Measurements from ENCODE around the gene POLR1A.

Gene POLR1A

DNA sequence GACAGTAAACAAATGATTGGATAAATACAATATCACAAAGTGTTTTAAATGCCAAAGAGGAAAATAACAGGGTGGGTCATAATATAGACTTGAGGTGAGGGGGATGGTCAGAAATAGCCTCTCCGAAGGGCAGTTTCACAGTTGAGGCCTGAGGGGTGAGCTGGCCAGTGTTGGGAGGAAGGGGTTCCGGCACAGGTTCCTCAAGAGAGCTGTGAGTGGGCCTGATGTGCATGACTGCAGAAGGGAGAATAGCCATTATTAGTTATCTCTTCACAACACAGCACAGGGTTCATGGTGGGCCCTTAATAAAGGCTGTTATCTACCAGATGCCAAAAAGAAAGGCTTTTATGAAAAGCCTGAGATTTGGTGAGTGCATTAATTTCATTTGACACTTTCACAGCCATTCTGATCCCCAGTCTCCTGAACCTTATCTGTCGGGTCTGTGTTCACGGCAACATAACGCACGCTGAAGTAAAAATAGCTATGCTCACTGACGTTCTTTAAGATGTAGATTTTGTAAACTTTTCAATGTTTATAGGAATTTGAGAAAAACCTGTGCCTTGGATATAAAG, 39.6 kb downstream of the POLR1A start:
- in situ Hi-C loops (cut with MboI; ENCODE audit: low sequenced_read_pairs) = no loop called here

DNA sequence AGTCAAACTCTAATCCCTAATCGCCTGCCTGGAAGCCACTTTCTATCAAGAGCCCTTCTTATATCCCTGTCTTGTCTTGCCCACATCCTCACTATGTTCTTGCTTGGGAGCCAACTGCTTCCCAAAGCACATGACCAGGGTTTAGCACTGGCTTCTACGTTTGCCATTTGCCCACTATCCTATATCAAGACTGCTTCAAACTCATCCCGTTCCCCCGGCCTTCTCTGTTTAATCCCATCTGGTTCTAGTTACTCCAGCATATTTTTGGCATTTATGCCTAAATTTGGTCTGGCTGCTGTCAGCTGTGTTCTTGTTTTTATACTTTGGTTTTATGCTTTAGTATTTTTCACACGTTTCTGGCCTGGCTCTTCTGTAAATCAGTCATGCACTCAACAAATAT, 40.2 kb downstream of the POLR1A start:
- in situ Hi-C loops (cut with MboI; ENCODE audit: low sequenced_read_pairs) = no loop called here

DNA sequence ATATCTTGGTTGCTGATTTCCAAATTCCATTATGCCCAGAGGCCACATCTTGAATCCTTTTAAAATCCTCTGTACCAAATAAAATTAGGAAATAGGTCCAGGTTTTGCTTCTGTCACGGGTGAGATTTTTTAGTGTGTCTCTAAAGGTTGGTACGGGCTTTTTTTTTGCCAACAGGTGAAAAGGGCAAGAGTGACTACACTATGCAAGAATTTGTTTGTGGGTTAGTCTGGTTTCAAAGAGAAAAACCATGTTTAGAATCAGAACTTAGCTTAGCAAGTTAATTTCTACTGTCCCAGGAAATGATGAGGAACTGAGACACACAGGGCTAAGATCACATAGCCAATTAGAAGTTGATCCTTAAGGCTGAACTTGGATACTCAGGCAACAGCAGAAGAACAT, 41.7 kb downstream of the POLR1A start:
- in situ Hi-C loops (cut with MboI; ENCODE audit: low sequenced_read_pairs) = no loop called here

DNA sequence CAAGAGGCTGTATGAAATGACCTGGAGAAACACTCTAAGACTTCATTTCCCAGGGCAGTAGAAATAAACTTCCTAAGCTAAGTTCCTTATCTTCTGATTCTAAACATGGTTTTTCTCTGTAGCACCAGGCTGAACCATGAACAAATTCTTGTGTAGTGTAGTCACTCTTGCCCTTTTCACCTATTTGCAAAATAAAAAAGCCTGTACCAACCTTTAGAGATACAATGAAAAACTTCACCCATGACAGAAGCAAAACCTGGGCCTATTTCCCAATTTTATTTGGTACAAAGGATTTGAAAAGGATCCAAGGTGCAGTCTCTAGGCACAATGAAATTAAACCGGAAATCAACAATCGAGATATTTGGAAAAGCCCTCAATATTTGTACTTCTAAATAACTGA, 43.6 kb downstream of the POLR1A start:
- in situ Hi-C loops (cut with MboI; ENCODE audit: low sequenced_read_pairs) = no loop called here

DNA sequence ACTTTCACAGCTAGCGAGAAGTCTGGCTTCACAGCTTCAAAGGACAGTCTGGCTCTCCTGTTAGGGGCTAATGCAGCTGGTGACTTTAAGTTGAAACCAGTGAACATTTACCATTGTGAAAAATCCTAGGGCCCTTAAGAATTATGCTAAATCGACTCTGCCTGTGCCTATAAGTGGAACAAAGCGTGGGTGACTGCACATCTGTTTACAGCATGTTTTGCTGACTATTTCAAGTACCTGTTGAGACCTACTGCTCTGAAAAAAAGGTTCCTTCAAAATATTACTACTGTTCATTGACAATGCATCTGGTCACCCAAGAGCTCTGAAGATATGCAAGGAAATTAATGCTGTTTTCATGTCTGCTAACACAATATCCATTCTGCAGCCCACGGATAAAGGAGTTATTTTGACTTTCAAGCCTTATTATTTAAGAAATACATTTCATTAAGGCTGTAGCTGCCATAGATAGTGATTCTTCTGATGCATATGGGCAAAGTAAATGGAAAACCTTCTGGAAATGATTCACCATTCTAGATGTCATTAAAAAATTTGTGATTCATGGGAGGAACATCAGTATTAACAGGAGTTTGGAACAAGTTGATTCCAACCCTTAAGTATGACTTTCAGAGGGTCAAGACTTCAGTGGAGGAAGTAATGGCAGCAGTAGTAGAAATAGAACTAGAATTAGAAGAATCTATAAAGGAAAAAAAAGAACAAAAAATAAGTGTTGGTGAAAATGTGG, 48.9 kb downstream of the POLR1A start:
- in situ Hi-C loops (cut with MboI; ENCODE audit: low sequenced_read_pairs) = no loop called here

DNA sequence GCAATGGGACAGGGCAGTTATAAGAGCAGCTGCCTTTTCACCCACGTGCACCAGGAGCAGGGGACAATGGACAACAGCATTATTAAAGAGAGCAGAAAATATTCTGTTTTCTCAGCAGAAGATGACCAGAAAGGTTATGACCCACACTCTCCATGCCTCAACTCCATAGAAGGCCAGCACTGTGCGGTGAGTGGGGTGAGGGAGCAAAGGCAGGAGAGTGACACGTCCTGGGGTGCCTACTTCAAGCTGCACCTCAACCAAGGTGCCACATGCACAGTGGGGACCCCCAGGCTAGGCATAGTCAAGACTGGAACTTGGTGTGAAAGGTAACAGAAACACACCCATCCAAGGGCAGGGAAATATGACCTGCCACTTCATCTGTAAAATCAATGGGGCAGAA, 50.4 kb downstream of the POLR1A start:
- in situ Hi-C loops (cut with MboI; ENCODE audit: low sequenced_read_pairs) = no loop called here

DNA sequence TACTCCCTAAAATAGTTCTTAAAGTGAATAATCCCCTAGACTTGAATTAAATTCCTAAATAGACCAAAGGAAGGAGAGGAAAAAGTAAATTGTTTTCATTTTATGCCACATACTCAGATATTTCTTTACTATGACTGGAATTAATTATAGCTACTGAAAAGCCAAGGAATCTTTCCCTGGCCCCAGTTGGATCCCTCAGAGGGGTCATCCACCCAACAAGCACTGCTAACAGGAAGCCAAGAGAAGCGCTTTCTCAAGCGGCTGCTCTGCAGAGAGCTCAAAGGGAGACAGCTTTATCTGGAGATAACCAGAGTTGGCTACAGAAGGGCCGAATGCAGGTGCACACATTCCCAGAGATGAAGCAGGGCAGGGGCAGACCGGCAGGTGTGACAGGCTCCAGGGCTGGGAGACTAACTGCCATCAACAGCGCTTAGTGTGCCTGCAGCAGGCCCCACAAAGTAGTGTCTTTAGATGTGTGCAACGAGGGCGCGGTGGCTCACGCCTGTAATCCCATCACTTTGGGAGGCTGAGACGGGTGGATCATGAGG, 51.1 kb downstream of the POLR1A start:
- in situ Hi-C loops (cut with MboI; ENCODE audit: low sequenced_read_pairs) = no loop called here

GRCh38 chr2:86053166-86053565, 52.5 kb downstream of the POLR1A start:
- in situ Hi-C loops (cut with MboI; ENCODE audit: low sequenced_read_pairs) = no loop called here

- in situ Hi-C loops (cut with MboI; ENCODE audit: low sequenced_read_pairs) = no loop called here
Measured at GRCh38 chr2:86052676-86053075, 53.0 kb downstream of the POLR1A start.

DNA sequence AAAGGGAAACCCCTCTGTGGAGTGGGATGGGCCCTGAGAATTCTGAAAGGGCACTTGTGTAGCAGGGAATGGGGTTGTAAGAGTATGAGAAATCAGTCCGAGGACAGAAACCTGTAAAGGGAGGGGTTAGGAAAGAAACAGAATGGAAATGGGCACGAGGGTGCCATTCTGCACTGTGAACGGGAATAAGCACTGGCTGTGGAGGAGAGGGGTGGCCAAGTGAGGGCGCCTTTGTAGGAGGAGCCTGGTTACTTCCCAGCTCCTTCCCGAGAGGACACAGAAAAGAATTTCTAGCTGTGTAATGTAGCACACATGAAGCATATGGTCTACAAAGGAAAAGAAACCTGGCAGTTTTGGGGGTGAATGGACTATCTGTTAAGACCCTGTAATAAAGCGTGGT, 53.4 kb downstream of the POLR1A start:
- in situ Hi-C loops (cut with MboI; ENCODE audit: low sequenced_read_pairs) = no loop called here

DNA sequence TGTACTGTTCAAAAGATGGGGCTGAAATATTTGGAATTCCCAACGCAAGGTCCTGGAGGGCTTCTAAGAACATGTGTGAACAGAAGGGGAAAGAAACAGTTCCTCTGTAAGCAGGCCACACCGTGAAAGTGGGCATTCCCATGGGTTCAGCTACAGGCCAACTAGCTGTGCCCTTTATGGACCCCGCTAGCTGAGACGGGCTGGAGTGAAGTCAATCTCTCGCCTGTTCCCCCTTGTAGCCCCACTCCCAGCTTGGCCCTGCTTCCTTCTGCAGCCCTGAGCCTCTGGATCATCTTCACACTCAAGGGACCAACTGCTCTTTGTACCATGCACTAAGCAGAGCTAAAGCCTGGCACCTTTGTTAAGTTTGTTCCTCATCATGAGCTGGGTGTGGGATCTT, 55.4 kb downstream of the POLR1A start:
- in situ Hi-C loops (cut with MboI; ENCODE audit: low sequenced_read_pairs) = no loop called here

GRCh38 chr2:86049529-86049928, 56.2 kb downstream of the POLR1A start:
- in situ Hi-C loops (cut with MboI; ENCODE audit: low sequenced_read_pairs) = no loop called here

GRCh38 chr2:86048888-86049287, 56.8 kb downstream of the POLR1A start:
- in situ Hi-C loops (cut with MboI; ENCODE audit: low sequenced_read_pairs) = no loop called here

GRCh38 chr2:86048383-86048701, 57.3 kb downstream of the POLR1A start:
- in situ Hi-C loops (cut with MboI; ENCODE audit: low sequenced_read_pairs) = no loop called here

GRCh38 chr2:86047575-86048382, 57.9 kb downstream of the POLR1A start:
- in situ Hi-C loops (cut with MboI; ENCODE audit: low sequenced_read_pairs) = no loop called here

DNA sequence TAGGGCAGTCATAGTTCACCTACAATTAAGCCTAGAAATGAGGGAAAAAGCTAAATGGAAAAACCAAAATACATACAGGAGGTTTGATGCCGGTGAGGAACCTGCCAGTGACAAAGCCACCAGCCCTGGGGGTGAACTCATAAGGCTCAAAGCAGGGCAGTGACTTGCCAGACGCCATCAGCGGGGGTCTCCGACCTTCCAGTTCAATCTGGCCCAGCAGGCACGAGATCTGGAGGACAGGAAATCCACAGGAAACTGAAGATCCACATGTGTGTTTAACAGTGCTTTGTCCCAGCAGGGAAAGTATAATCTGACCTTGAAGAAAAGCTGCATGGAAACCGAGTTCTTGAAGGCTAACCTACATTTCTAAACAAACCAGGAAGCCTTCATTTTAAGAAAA, 60.1 kb downstream of the POLR1A start:
- in situ Hi-C loops (cut with MboI; ENCODE audit: low sequenced_read_pairs) = no loop called here

GRCh38 chr2:86044614-86045013, 61.1 kb downstream of the POLR1A start:
- in situ Hi-C loops (cut with MboI; ENCODE audit: low sequenced_read_pairs) = no loop called here

- in situ Hi-C loops (cut with MboI; ENCODE audit: low sequenced_read_pairs) = no loop called here
Measured at GRCh38 chr2:86044045-86044444, 61.6 kb downstream of the POLR1A start.

- in situ Hi-C loops (cut with MboI; ENCODE audit: low sequenced_read_pairs) = no loop called here
Measured at GRCh38 chr2:86042256-86043168, 63.2 kb downstream of the POLR1A start.

GRCh38 chr2:86039963-86040655, 65.6 kb downstream of the POLR1A start:
- in situ Hi-C loops (cut with MboI; ENCODE audit: low sequenced_read_pairs) = no loop called here

Data from HL-60/S4 treated with phorbol 12-myristate 13-acetate at 8.2 ng/mL for 4 days and 3 days (cell line).